H9 (cell line): Measurements from ENCODE around the gene ARHGAP31. TPM values are rescaled to one million over a fixed set of nuclear protein-coding genes. Genes with fewer than 3 reads are reported as not detected.
"Not testable (repeated sequence)": the region's sequence is repeated elsewhere in the genome, so short reads cannot be mapped to it uniquely, and the experiment has no call there.

ENCODE experiments used
- DNase-seq: peaks from one replicate; pipeline ENCODE4 v3.0.0-alpha.2; 2017
- H2AFZ ChIP-seq: one replicate; pipeline ENCODE4 v1.6.1; 2013; ENCODE audit warnings: mild to moderate bottlenecking, low read length, control low read depth, moderate library complexity
- H2AK5ac ChIP-seq: 2 replicates; pipeline ENCODE4 v1.6.1; 2013; ENCODE audit warnings: low read length, control low read depth, mixed read lengths; ENCODE audit not compliant: insufficient read length
- H2BK120ac ChIP-seq: one replicate; pipeline ENCODE4 v1.6.1; 2013; ENCODE audit warnings: low read depth, mild to moderate bottlenecking, low read length, control low read depth, inconsistent platforms; ENCODE audit not compliant: poor library complexity, severe bottlenecking
- H2BK12ac ChIP-seq: 2 replicates; pipeline ENCODE4 v1.6.1; 2013; ENCODE audit warnings: low read length, control low read depth, mixed read lengths, low read depth; ENCODE audit not compliant: insufficient read length
- H2BK15ac ChIP-seq: 2 replicates; pipeline ENCODE4 v1.6.1; 2013; ENCODE audit warnings: low read depth, low read length, control low read depth
- H2BK20ac ChIP-seq: one replicate; pipeline ENCODE4 v1.6.1; 2013; ENCODE audit warnings: low read depth, mild to moderate bottlenecking, low read length, control low read depth, inconsistent platforms; ENCODE audit not compliant: poor library complexity, severe bottlenecking
- H2BK5ac ChIP-seq: 2 replicates; pipeline ENCODE4 v1.6.1; 2013; ENCODE audit warnings: low read length, control low read depth, mixed read lengths; ENCODE audit not compliant: insufficient read length
- H3K14ac ChIP-seq: 2 replicates; pipeline ENCODE4 v1.6.1; 2013; ENCODE audit warnings: low read length, control low read depth; ENCODE audit not compliant: insufficient read depth
- H3K18ac ChIP-seq: 2 replicates; pipeline ENCODE4 v1.6.1; 2013; ENCODE audit warnings: low read depth, mild to moderate bottlenecking, mixed read lengths, low read length, control low read depth; ENCODE audit not compliant: insufficient read length
- H3K23ac ChIP-seq: 2 replicates; pipeline ENCODE4 v1.6.1; 2013; ENCODE audit warnings: low read length, control low read depth, mixed read lengths, low read depth; ENCODE audit not compliant: insufficient read length
- H3K23me2 ChIP-seq: 2 replicates; pipeline ENCODE4 v1.6.1; 2013; ENCODE audit warnings: low read depth, mild to moderate bottlenecking, mixed read lengths, low read length, control low read depth; ENCODE audit not compliant: insufficient read length, poor library complexity, severe bottlenecking
- H3K27ac ChIP-seq: 2 replicates; pipeline ENCODE4 v1.5.1; 2013; ENCODE audit warnings: low read length, control low read depth, mixed read lengths, low read depth; ENCODE audit not compliant: insufficient read length
- H3K27me3 ChIP-seq: 2 replicates; pipeline ENCODE4 v1.6.1; 2013; ENCODE audit warnings: low read length, control low read depth, inconsistent platforms; ENCODE audit not compliant: insufficient read depth
- H3K4ac ChIP-seq: 2 replicates; pipeline ENCODE4 v1.6.1; 2013; ENCODE audit warnings: low read depth, mild to moderate bottlenecking, control low read depth, inconsistent platforms, low read length, moderate library complexity
- H3K4me1 ChIP-seq: 2 replicates; pipeline ENCODE4 v1.6.1; 2013; ENCODE audit warnings: low read length, control low read depth, inconsistent platforms; ENCODE audit not compliant: insufficient read depth
- H3K4me2 ChIP-seq: 2 replicates; pipeline ENCODE4 v1.6.1; 2013; ENCODE audit warnings: low read length, control low read depth, mixed read lengths; ENCODE audit not compliant: insufficient read length, insufficient read depth
- H3K56ac ChIP-seq: 2 replicates; pipeline ENCODE4 v1.6.1; 2013; ENCODE audit warnings: low read depth, mild to moderate bottlenecking, mixed read lengths, low read length, control low read depth; ENCODE audit not compliant: insufficient read length
- H3K79me1 ChIP-seq: 2 replicates; pipeline ENCODE4 v1.6.1; 2013; ENCODE audit warnings: low read depth, mild to moderate bottlenecking, moderate library complexity, low read length, control low read depth, inconsistent platforms; ENCODE audit not compliant: insufficient read depth, poor library complexity, severe bottlenecking
- H3K79me2 ChIP-seq: 2 replicates; pipeline ENCODE4 v1.6.1; 2013; ENCODE audit warnings: low read length, control low read depth, inconsistent platforms; ENCODE audit not compliant: insufficient read depth
- H3K9ac ChIP-seq: 2 replicates; pipeline ENCODE4 v1.6.1; 2013; ENCODE audit warnings: low read length, control low read depth, mixed read lengths; ENCODE audit not compliant: insufficient read length; ENCODE audit errors: extremely low read depth
- H3K9me3 ChIP-seq: one replicate; pipeline ENCODE4 v1.6.1; 2013; ENCODE audit warnings: low read depth, low read length, inconsistent platforms; ENCODE audit not compliant: control insufficient read depth
- H3T11ph ChIP-seq: one replicate; pipeline ENCODE4 v1.6.1; 2013; ENCODE audit warnings: mild to moderate bottlenecking, low read length, control low read depth, inconsistent platforms
- H4K20me1 ChIP-seq: one replicate; pipeline ENCODE4 v1.6.1; 2013; ENCODE audit not compliant: control insufficient read depth, insufficient read length, insufficient read depth
- H4K5ac ChIP-seq: 2 replicates; pipeline ENCODE4 v1.6.1; 2013; ENCODE audit warnings: low read depth, mild to moderate bottlenecking, mixed read lengths, low read length, control low read depth; ENCODE audit not compliant: insufficient read length
- H4K8ac ChIP-seq: replicated peaks from 2 replicates; pipeline ENCODE4 v1.6.1; 2013; ENCODE audit warnings: low read length, control low read depth, mixed read lengths, low read depth; ENCODE audit not compliant: insufficient read length
- H4K91ac ChIP-seq: 2 replicates; pipeline ENCODE4 v1.6.1; 2013; ENCODE audit warnings: low read depth, mild to moderate bottlenecking, moderate library complexity, mixed read lengths, low read length, control low read depth; ENCODE audit not compliant: insufficient read length
- H3K27ac Mint-ChIP-seq, 3 experiments: 2 replicates in 2 of 3; 3 replicates in 1 of 3; pipeline ENCODE4 v1.8.0; 2020 to 2021; ENCODE audit warnings: mixed read lengths in 3 of 3, mild to moderate bottlenecking in 1 of 3, moderate library complexity in 1 of 3
- H3K27me3 Mint-ChIP-seq: 2 replicates; pipeline ENCODE4 v1.8.0; 2021; ENCODE audit warnings: low read depth, mild to moderate bottlenecking, moderate library complexity, mixed read lengths
- H3K36me3 Mint-ChIP-seq, 3 experiments: 2 replicates in 2 of 3; 3 replicates in 1 of 3; pipeline ENCODE4 v1.8.0; 2020 to 2021; ENCODE audit warnings: low read depth in 3 of 3, mixed read lengths in 3 of 3; ENCODE audit not compliant: insufficient read depth in 1 of 3
- H3K4me1 Mint-ChIP-seq, 2 experiments: 2 replicates each; pipeline ENCODE4 v1.8.0; 2020; ENCODE audit warnings: mixed read lengths in 2 of 2
- H3K4me3 Mint-ChIP-seq, 2 experiments: 2 replicates in 1 of 2; 3 replicates in 1 of 2; pipeline ENCODE4 v1.8.0; 2020 to 2021; ENCODE audit warnings: mild to moderate bottlenecking in 2 of 2, mixed read lengths in 2 of 2, moderate library complexity in 1 of 2
- H3K9me3 Mint-ChIP-seq, 2 experiments: 2 replicates in 1 of 2; 3 replicates in 1 of 2; pipeline ENCODE4 v1.8.0; 2020; ENCODE audit warnings: mild to moderate bottlenecking in 2 of 2, mixed read lengths in 2 of 2, moderate library complexity in 1 of 2
- WGBS: extraction: QIAGEN DNeasy Blood & Tissue Kit; methylation state at CpG from one replicate; pipeline ENCODE4 v1.1.7; 2013; ENCODE audit warnings: missing lambda C conversion rate, low lambda C conversion rate, mixed read lengths; ENCODE audit not compliant: insufficient read length; ENCODE audit errors: extremely low coverage; 5-methylcytosine and 5-hydroxymethylcytosine counted together
- total RNA-seq: library from RNA; stranded (reverse); gene quantifications from 2 replicates; pipeline ENCODE4 v1.2.1, GENCODE V29; 2021
- TF ChIP-seq, protein P1 (sequence below): fragments of 200-600 bp; sonication (generic); conservative IDR thresholded peaks from 3 replicates; pipeline ENCODE4 v1.8.0; 2021; ENCODE audit warnings: antibody characterized with exemption, mild to moderate bottlenecking

ARHGAP31 gene
- total RNA-seq, 1 experiment from 2014 or later: 2.2 TPM

DNA sequence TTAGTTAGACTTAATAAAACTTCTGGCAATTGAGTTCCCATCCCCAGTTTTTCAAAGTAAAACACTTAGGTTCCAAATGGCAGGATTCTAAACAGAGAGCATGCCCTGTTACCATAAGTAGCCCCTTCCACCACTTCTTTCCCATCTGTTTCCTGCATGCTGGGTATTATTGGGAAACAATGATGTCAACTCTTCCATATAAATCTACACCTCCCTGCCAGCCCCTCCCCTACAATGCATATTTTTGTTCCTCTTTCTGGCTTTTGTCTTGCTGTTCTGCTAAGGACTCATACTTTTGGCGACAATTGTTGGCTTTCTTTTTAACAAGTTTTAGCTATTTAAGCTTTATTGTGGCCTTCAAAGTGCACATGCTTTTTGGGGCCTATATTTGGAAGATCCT, 11.1 kb downstream of the ARHGAP31 start:
- Histone ChIP-seq H3K23me2 (no peaks in the 10 kb centered on the region), H3K27me3 (no peaks in the 10 kb centered on the region), H3K9me3 (no peaks in the 10 kb centered on the region), H4K8ac (no peak overlapping the region), H4K5ac (no peak overlapping the region), H3K4me2 (no peak overlapping the region), H4K91ac (no peak overlapping the region), H3K79me2 (no peaks in the 10 kb centered on the region), H2AFZ (no peak overlapping the region), H2BK5ac (no peak overlapping the region), H3K56ac (no peak overlapping the region), H3T11ph (no peak overlapping the region), H2BK15ac (no peak overlapping the region), H4K20me1 (no peaks in the 10 kb centered on the region), H3K23ac (no peak overlapping the region), H3K9ac (no peak overlapping the region), H3K4me1 (peaks cover 10% of the 10 kb centered on the region; the same call in 1 of the 2 replicates), H2AK5ac (no peak overlapping the region), H3K18ac (no peak overlapping the region), H3K79me1 (no peaks in the 10 kb centered on the region), H2BK120ac (no peak overlapping the region), H2BK12ac (no peak overlapping the region), H3K27ac (no peak overlapping the region), H2BK20ac (no peak overlapping the region), H3K4ac (no peak overlapping the region), H3K14ac (no peak overlapping the region)
- no peaks in the 10 kb centered on the region for H3K9me3 Mint-ChIP-seq
- no peak overlapping the region; a peak in 1 of 7 replicates for H3K27ac Mint-ChIP-seq
- peaks cover 32 to 33% of the 10 kb centered on the region in 2 experiments for H3K4me1 Mint-ChIP-seq
- no peak for DNase-seq
- no peak overlapping the region for H3K4me3 Mint-ChIP-seq
- WGBS: no CpG with 5 or more reads among the region's 1 CpG
- peaks cover 8% of the 10 kb centered on the region for H3K27me3 Mint-ChIP-seq
- no peaks in the 10 kb centered on the region for H3K36me3 Mint-ChIP-seq
- TF ChIP-seq, protein P1, sequence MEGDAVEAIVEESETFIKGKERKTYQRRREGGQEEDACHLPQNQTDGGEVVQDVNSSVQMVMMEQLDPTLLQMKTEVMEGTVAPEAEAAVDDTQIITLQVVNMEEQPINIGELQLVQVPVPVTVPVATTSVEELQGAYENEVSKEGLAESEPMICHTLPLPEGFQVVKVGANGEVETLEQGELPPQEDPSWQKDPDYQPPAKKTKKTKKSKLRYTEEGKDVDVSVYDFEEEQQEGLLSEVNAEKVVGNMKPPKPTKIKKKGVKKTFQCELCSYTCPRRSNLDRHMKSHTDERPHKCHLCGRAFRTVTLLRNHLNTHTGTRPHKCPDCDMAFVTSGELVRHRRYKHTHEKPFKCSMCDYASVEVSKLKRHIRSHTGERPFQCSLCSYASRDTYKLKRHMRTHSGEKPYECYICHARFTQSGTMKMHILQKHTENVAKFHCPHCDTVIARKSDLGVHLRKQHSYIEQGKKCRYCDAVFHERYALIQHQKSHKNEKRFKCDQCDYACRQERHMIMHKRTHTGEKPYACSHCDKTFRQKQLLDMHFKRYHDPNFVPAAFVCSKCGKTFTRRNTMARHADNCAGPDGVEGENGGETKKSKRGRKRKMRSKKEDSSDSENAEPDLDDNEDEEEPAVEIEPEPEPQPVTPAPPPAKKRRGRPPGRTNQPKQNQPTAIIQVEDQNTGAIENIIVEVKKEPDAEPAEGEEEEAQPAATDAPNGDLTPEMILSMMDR: no peak

DNA sequence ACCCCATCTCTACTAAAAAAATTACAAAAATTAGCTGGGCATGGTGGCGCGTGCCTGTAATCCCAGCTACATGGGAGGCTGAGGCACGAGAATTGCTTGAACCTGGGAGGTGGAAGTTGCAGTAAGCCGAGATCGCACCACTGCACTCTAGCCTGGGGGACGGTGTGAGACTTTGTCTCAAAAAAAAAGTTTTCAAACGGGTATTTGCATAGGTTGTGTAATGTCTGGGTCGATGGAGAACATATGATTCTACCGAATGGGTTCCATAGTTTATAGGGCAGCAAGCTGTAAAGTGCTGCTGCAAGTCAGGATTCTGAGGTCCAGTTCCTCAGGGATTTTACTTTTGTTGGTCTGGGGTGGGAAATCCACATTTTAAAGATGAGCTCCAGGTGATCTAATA, 12.2 kb downstream of the ARHGAP31 start:
- not testable (repeated sequence) for H3K4me1 ChIP-seq, H3K36me3 Mint-ChIP-seq
- no CpG with 5 or more reads among the region's 9 CpGs for WGBS

More for the DNA sequence above, 12.2 kb downstream of the ARHGAP31 start:
- H2AK5ac ChIP-seq, H3K4me3 Mint-ChIP-seq, H3T11ph ChIP-seq, H3K23ac ChIP-seq, H3K9me3 ChIP-seq, H3K4ac ChIP-seq, DNase-seq, H4K20me1 ChIP-seq, H3K9me3 Mint-ChIP-seq, H4K5ac ChIP-seq, H3K9ac ChIP-seq, H3K4me2 ChIP-seq, H3K27ac ChIP-seq, H3K27me3 ChIP-seq, H2BK120ac ChIP-seq, H3K79me2 ChIP-seq, H4K91ac ChIP-seq, H3K23me2 ChIP-seq, H2BK12ac ChIP-seq, H2BK20ac ChIP-seq, H2AFZ ChIP-seq, H3K79me1 ChIP-seq, H4K8ac ChIP-seq, H3K18ac ChIP-seq, H2BK15ac ChIP-seq, H3K14ac ChIP-seq, H2BK5ac ChIP-seq, H3K27ac Mint-ChIP-seq, H3K56ac ChIP-seq: not testable (repeated sequence)
- Mint-ChIP-seq H3K27me3 (peaks cover 11% of the 10 kb centered on the region), H3K4me1 (peaks cover 43% of the 10 kb centered on the region in 2 experiments)
